Hepatocyte (in vitro differentiated cells): ENCODE results near the gene TLN1. TPM values are rescaled to one million over a fixed set of nuclear protein-coding genes. Genes with fewer than 3 reads are reported as not detected.

Experiments used
- DNase-seq: peaks from one replicate; pipeline ENCODE4 v3.0.0-alpha.2; 2016; ENCODE audit warnings: low spot score
- H2AFZ ChIP-seq: fragments of 200-600 bp; sonication (generic); 2 replicates; pipeline ENCODE4 v1.6.0; 2016; ENCODE audit warnings: antibody characterized with exemption, mild to moderate bottlenecking
- H3K27ac ChIP-seq: fragments of 200-600 bp; sonication (generic); 2 replicates; pipeline ENCODE4 v1.5.1; 2016; ENCODE audit warnings: mild to moderate bottlenecking
- H3K27me3 ChIP-seq: fragments of 200-600 bp; sonication (generic); 2 replicates; pipeline ENCODE4 v1.6.1; 2016
- H3K36me3 ChIP-seq: fragments of 200-600 bp; sonication (generic); replicated peaks from 2 replicates; pipeline ENCODE4 v1.5.1; 2016; ENCODE audit warnings: low read depth; ENCODE audit not compliant: insufficient read depth
- H3K4me1 ChIP-seq: fragments of 200-600 bp; sonication (generic); 2 replicates; pipeline ENCODE4 v1.5.1; 2016; ENCODE audit warnings: mild to moderate bottlenecking, moderate library complexity; ENCODE audit not compliant: insufficient read depth
- H3K4me2 ChIP-seq: fragments of 200-600 bp; sonication (generic); 2 replicates; pipeline ENCODE4 v1.6.0; 2016
- H3K4me3 ChIP-seq: fragments of 200-600 bp; sonication (generic); 2 replicates; pipeline ENCODE4 v1.5.1; 2016; ENCODE audit warnings: mild to moderate bottlenecking
- H3K79me2 ChIP-seq: fragments of 200-600 bp; sonication (generic); 2 replicates; pipeline ENCODE4 v1.6.0; 2017; ENCODE audit warnings: mild to moderate bottlenecking
- H3K9me2 ChIP-seq: fragments of 200-600 bp; sonication (generic); replicated peaks from 2 replicates; pipeline ENCODE4 v1.6.0; 2017; ENCODE audit warnings: mild to moderate bottlenecking; ENCODE audit not compliant: insufficient read depth
- H3K9me3 ChIP-seq: fragments of 200-600 bp; sonication (generic); 2 replicates; pipeline ENCODE4 v1.5.1; 2016; ENCODE audit warnings: low read depth, mild to moderate bottlenecking
- H4K20me1 ChIP-seq: fragments of 200-600 bp; sonication (generic); 2 replicates; pipeline ENCODE4 v1.6.0; 2016; ENCODE audit warnings: mild to moderate bottlenecking; ENCODE audit not compliant: insufficient read depth, poor library complexity, severe bottlenecking
- CTCF ChIP-seq: fragments of 200-600 bp; sonication (generic); IDR thresholded peaks from 2 replicates; pipeline ENCODE4 v1.5.1; 2016; ENCODE audit warnings: antibody characterized with exemption, mild to moderate bottlenecking; ENCODE audit not compliant: poor library complexity
- EZH2 ChIP-seq: fragments of 200-600 bp; sonication (generic); IDR thresholded peaks from 2 replicates; pipeline ENCODE4 v1.6.1; 2016; ENCODE audit warnings: antibody characterized with exemption, mild to moderate bottlenecking, borderline replicate concordance
- EZH2phosphoT487 ChIP-seq: fragments of 200-600 bp; sonication (generic); IDR thresholded peaks from one replicate; pipeline ENCODE4 v1.6.1; 2018; ENCODE audit warnings: antibody characterized with exemption, mild to moderate bottlenecking, low read depth, moderate library complexity; ENCODE audit not compliant: unreplicated experiment, severe bottlenecking
- WGBS: methylation state at CpG from one replicate; pipeline ENCODE4 v1.1.6; 2016; ENCODE audit warnings: low lambda C conversion rate; ENCODE audit errors: missing lambda C conversion rate; 5-methylcytosine and 5-hydroxymethylcytosine counted together
- polyA plus RNA-seq: library from polyadenylated mRNA; unstranded; fragments of >200 nt; fragmentation: Nextera tagmentation; extraction: Ambion mirVana; gene quantifications from 2 replicates; pipeline ENCODE4 v1.2.1, GENCODE V29; 2016
- total RNA-seq: library from RNA; depleted of rRNA; stranded (reverse); fragments of >200 nt; gene quantifications from 2 replicates; pipeline ENCODE4 v1.2.3, GENCODE V29; 2014

Gene TLN1
- total and polyA plus RNA-seq, 2 experiments from 2014 or later = 70.5 to 113 TPM

GRCh38 chr9:35740243-35740642 lies 8.2 kb upstream of the TLN1 start:
- H4K20me1 ChIP-seq = peaks cover 10% of the 10 kb centered on the region
- DNase-seq = no peak
- 94% methylated on average over 6 of the region's 6 CpGs for WGBS
- H3K9me3 ChIP-seq = no peaks in the 10 kb centered on the region
- H3K36me3 ChIP-seq = no peaks in the 10 kb centered on the region
- H3K79me2 ChIP-seq = peaks cover 25% of the 10 kb centered on the region
- H3K27me3 ChIP-seq = no peaks in the 10 kb centered on the region
- no peak overlapping the region for H3K27ac ChIP-seq
- no peak for TF ChIP-seq EZH2
- no peak for TF ChIP-seq EZH2phosphoT487
- no peak for TF ChIP-seq CTCF
- no peaks in the 10 kb centered on the region for H3K9me2 ChIP-seq
- H3K4me3 ChIP-seq = no peak overlapping the region
- H3K4me2 ChIP-seq = no peak overlapping the region
- no peak overlapping the region for H2AFZ ChIP-seq
- H3K4me1 ChIP-seq = no peaks in the 10 kb centered on the region

GRCh38 chr9:35738924-35739323 lies 6.9 kb upstream of the TLN1 start:
- Histone ChIP-seq H3K4me2 (no peak overlapping the region), H3K4me3 (no peak overlapping the region), H3K79me2 (peaks cover 29% of the 10 kb centered on the region), H3K9me2 (no peaks in the 10 kb centered on the region), H3K9me3 (no peaks in the 10 kb centered on the region), H3K4me1 (peaks cover 7% of the 10 kb centered on the region), H3K27ac (no peak overlapping the region), H2AFZ (no peak overlapping the region), H3K36me3 (no peaks in the 10 kb centered on the region), H3K27me3 (no peaks in the 10 kb centered on the region), H4K20me1 (peaks cover 10% of the 10 kb centered on the region)
- over 99% methylated on average over 7 of the region's 7 CpGs for WGBS
- DNase-seq = no peak
- TF ChIP-seq EZH2 = no peak
- TF ChIP-seq CTCF = no peak
- no peak for TF ChIP-seq EZH2phosphoT487

- 94% methylated on average over 4 of the region's 4 CpGs for WGBS
- no peaks in the 10 kb centered on the region for H3K36me3 ChIP-seq
- TF ChIP-seq EZH2 = no peak
- TF ChIP-seq EZH2phosphoT487 = no peak
- TF ChIP-seq CTCF = no peak
- H3K4me2 ChIP-seq = no peak overlapping the region
- peaks cover 14% of the 10 kb centered on the region for H3K4me1 ChIP-seq
- H2AFZ ChIP-seq = no peak overlapping the region
- no peaks in the 10 kb centered on the region for H3K9me3 ChIP-seq
- no peaks in the 10 kb centered on the region for H3K9me2 ChIP-seq
- H3K27ac ChIP-seq = no peak overlapping the region
- DNase-seq = no peak
- H3K4me3 ChIP-seq = no peak overlapping the region
- peaks cover 29% of the 10 kb centered on the region for H3K79me2 ChIP-seq
- H3K27me3 ChIP-seq = no peaks in the 10 kb centered on the region
- peaks cover 8% of the 10 kb centered on the region for H4K20me1 ChIP-seq
Measured at GRCh38 chr9:35738186-35738585, 6.2 kb upstream of the TLN1 start.

- Histone ChIP-seq H3K27me3 (no peaks in the 10 kb centered on the region), H3K27ac (no peak overlapping the region), H3K4me2 (no peak overlapping the region), H3K4me3 (no peak overlapping the region), H3K9me3 (no peaks in the 10 kb centered on the region), H3K79me2 (peaks cover 24% of the 10 kb centered on the region), H3K36me3 (no peaks in the 10 kb centered on the region), H3K4me1 (peaks cover 14% of the 10 kb centered on the region), H4K20me1 (peaks cover 6% of the 10 kb centered on the region), H2AFZ (no peak overlapping the region), H3K9me2 (no peaks in the 10 kb centered on the region)
- TF ChIP-seq EZH2 = no peak
- no peak for TF ChIP-seq EZH2phosphoT487
- TF ChIP-seq CTCF = no peak
- DNase-seq = no peak
- 89% methylated on average over 7 of the region's 7 CpGs for WGBS
Measured at GRCh38 chr9:35737143-35737542, 5.1 kb upstream of the TLN1 start.
